Liver (tissue), 9 donors: ENCODE measurements around the gene RASSF6. TPM values are rescaled to one million over a fixed set of nuclear protein-coding genes. Genes with fewer than 3 reads are reported as not detected.

Experiments
- DNase-seq: peaks from one replicate; pipeline ENCODE4 v3.0.0-alpha.2; 2017; ENCODE audit warnings: low spot score
- H3K27ac ChIP-seq, 2 donors: one replicate each; pipeline ENCODE4 v1.7.0; 2013; ENCODE audit warnings: inconsistent platforms in 2 of 2, low read length in 2 of 2, control low read depth in 1 of 2, low read depth in 1 of 2, mild to moderate bottlenecking in 1 of 2
- H3K27me3 ChIP-seq, 4 donors: one replicate each; pipeline versions ENCODE4 v1.6.1 to v1.7.0; 2013; ENCODE audit warnings: low read length in 3 of 4, inconsistent platforms in 1 of 4, mild to moderate bottlenecking in 1 of 4, moderate library complexity in 1 of 4; ENCODE audit not compliant: control insufficient read depth in 4 of 4, insufficient read depth in 4 of 4
- H3K36me3 ChIP-seq, 4 donors: one replicate each; pipeline versions ENCODE4 v1.6.1 to v1.7.0; 2013; ENCODE audit warnings: low read length in 3 of 4, mild to moderate bottlenecking in 3 of 4, low read depth in 1 of 4, moderate library complexity in 1 of 4; ENCODE audit not compliant: control insufficient read depth in 4 of 4, insufficient read depth in 3 of 4
- H3K4me1 ChIP-seq, 4 donors: one replicate each; pipeline versions ENCODE4 v1.6.1 to v1.7.0; 2013; ENCODE audit warnings: low read length in 3 of 4, mild to moderate bottlenecking in 3 of 4, moderate library complexity in 1 of 4; ENCODE audit not compliant: control insufficient read depth in 4 of 4, insufficient read depth in 4 of 4
- H3K4me3 ChIP-seq, 3 donors: one replicate each; pipeline versions ENCODE4 v1.6.1 to v1.7.0; 2013; ENCODE audit warnings: low read length in 3 of 3, control low read depth in 1 of 3, low read depth in 1 of 3, mild to moderate bottlenecking in 1 of 3
- H3K9ac ChIP-seq, 2 donors: one replicate each; pipeline ENCODE4 v1.7.0; 2013; ENCODE audit warnings: low read length in 2 of 2, mild to moderate bottlenecking in 2 of 2, moderate library complexity in 2 of 2, control low read depth in 1 of 2, low read depth in 1 of 2
- H3K9me3 ChIP-seq, 4 donors: one replicate each; pipeline versions ENCODE4 v1.6.1 to v1.7.0; 2013; ENCODE audit warnings: low read length in 3 of 4; ENCODE audit not compliant: control insufficient read depth in 4 of 4
- ATF3 ChIP-seq: IDR thresholded peaks from 2 replicates; pipeline ENCODE4 v1.6.1; 2016; ENCODE audit warnings: antibody characterized with exemption
- CTCF ChIP-seq: fragments of 150-350 bp; IDR thresholded peaks from 2 replicates; pipeline ENCODE4 v1.5.1; 2017; ENCODE audit warnings: improper control_type of control experiment, low read depth, low read length; ENCODE audit not compliant: missing input control
- EGR1 ChIP-seq, 2 donors: IDR thresholded peaks; 2 replicates each; pipeline ENCODE4 v1.6.1; 2016 to 2018; ENCODE audit warnings: antibody characterized with exemption in 2 of 2, low read depth in 2 of 2
- FOXA1 ChIP-seq: IDR thresholded peaks from 2 replicates; pipeline ENCODE4 v1.6.1; 2016; ENCODE audit warnings: antibody characterized with exemption
- FOXA2 ChIP-seq: IDR thresholded peaks from 2 replicates; pipeline ENCODE4 v1.6.1; 2016; ENCODE audit warnings: antibody characterized with exemption
- GABPA ChIP-seq, 2 donors: IDR thresholded peaks in 1 of 2; conservative IDR thresholded peaks in 1 of 2; 2 replicates each; pipeline ENCODE4 v1.6.1; 2016; ENCODE audit warnings: antibody characterized with exemption in 2 of 2, mild to moderate bottlenecking in 1 of 2, moderate library complexity in 1 of 2
- HNF4A ChIP-seq, 2 donors: conservative IDR thresholded peaks; 2 replicates each; pipeline ENCODE4 v1.6.1; 2016; ENCODE audit warnings: antibody characterized with exemption in 2 of 2, mild to moderate bottlenecking in 2 of 2
- HNF4G ChIP-seq: IDR thresholded peaks from 2 replicates; pipeline ENCODE4 v1.6.1; 2016; ENCODE audit warnings: antibody characterized with exemption
- JUND ChIP-seq, 2 donors: IDR thresholded peaks; 2 replicates each; pipeline ENCODE4 v1.6.1; 2016; ENCODE audit warnings: antibody characterized with exemption in 2 of 2
- MAX ChIP-seq: IDR thresholded peaks from 2 replicates; pipeline ENCODE4 v1.6.1; 2016; ENCODE audit warnings: antibody characterized with exemption
- NR2F2 ChIP-seq: IDR thresholded peaks from 2 replicates; pipeline ENCODE4 v1.6.1; 2016; ENCODE audit warnings: antibody characterized with exemption
- RAD21 ChIP-seq, 2 donors: IDR thresholded peaks; 2 replicates each; pipeline ENCODE4 v1.6.1; 2016; ENCODE audit warnings: antibody characterized with exemption in 2 of 2, mild to moderate bottlenecking in 2 of 2
- REST ChIP-seq: IDR thresholded peaks from 2 replicates; pipeline ENCODE4 v1.6.1; 2016; ENCODE audit warnings: antibody characterized with exemption, mild to moderate bottlenecking
- RXRA ChIP-seq, 2 donors: IDR thresholded peaks; 2 replicates each; pipeline ENCODE4 v1.6.1; 2017 to 2018; ENCODE audit warnings: antibody characterized with exemption in 2 of 2, mild to moderate bottlenecking in 1 of 2
- SP1 ChIP-seq: IDR thresholded peaks from 2 replicates; pipeline ENCODE4 v1.6.1; 2018; ENCODE audit warnings: antibody characterized with exemption, mild to moderate bottlenecking
- TAF1 ChIP-seq: conservative IDR thresholded peaks from 2 replicates; pipeline ENCODE4 v1.6.1; 2016; ENCODE audit warnings: antibody characterized with exemption, mild to moderate bottlenecking
- YY1 ChIP-seq: IDR thresholded peaks from 2 replicates; pipeline ENCODE4 v1.6.1; 2016; ENCODE audit warnings: antibody characterized with exemption, mild to moderate bottlenecking
- ZBTB33 ChIP-seq: IDR thresholded peaks from 2 replicates; pipeline ENCODE4 v1.6.1; 2016; ENCODE audit warnings: antibody characterized with exemption
- WGBS: extraction: QIAGEN DNeasy Blood & Tissue Kit; methylation state at CpG from one replicate; pipeline ENCODE4 v1.1.7; 2013; 5-methylcytosine and 5-hydroxymethylcytosine counted together
- polyA plus RNA-seq, 2 donors: library from polyadenylated mRNA; stranded (reverse) in 1 of 2; unstranded in 1 of 2; fragments of 200-250 nt in 1 of 2; fragments of >200 nt in 1 of 2; fragmentation: Nextera tagmentation in 1 of 2; extraction: Ambion mirVana in 1 of 2; gene quantifications; one replicate each; pipeline versions ENCODE4 v1.2.1 to v1.2.3, GENCODE V29; 2013 to 2015
- total RNA-seq, 2 donors: library from RNA; depleted of rRNA; stranded (reverse); fragments of >200 nt; gene quantifications; one replicate each; pipeline ENCODE4 v1.2.3, GENCODE V29; 2014
- donor health status: healthy.
- donor health status: healthy.
- donor health status: healthy.
- donor health status: healthy.
- donor health status: healthy.

The RASSF6 gene
- total and polyA plus RNA-seq, 4 donors: 0.08 to 0.38 (median 0.12) TPM

- Histone ChIP-seq H3K27ac (no peak overlapping the region), H3K4me3 (no peak overlapping the region), H3K4me1 (peaks cover 0 to 3% (median 0%) of the 10 kb centered on the region in 4 donors), H3K9ac (no peak overlapping the region), H3K36me3 (peaks cover 1 to 31% (median 19%) of the 10 kb centered on the region in 4 donors), H3K9me3 (no peaks in the 10 kb centered on the region), H3K27me3 (no peaks in the 10 kb centered on the region)
- 87% methylated on average over 2 of the region's 2 CpGs for WGBS
- TF ChIP-seq ZBTB33 (peak; percentile 15), HNF4A (conservative IDR thresholded peaks at IDR 0.05) (no peak)
- DNase-seq: no peak
Observed at GRCh38 chr4:73538162-73538561, 82.1 kb downstream of the RASSF6 start.

GRCh38 chr4:73533515-73534422 is 86.5 kb downstream of the RASSF6 start:
- no peak overlapping the region for H3K4me3 ChIP-seq
- H3K9ac ChIP-seq: no peak overlapping the region
- no peak overlapping the region for H3K27ac ChIP-seq
- H3K9me3 ChIP-seq: no peaks in the 10 kb centered on the region
- H3K27me3 ChIP-seq: no peaks in the 10 kb centered on the region
- 59% methylated on average over 2 of the region's 2 CpGs for WGBS
- peaks cover 1 to 51% (median 19%) of the 10 kb centered on the region in 4 donors for H3K36me3 ChIP-seq
- DNase-seq: no peak
- H3K4me1 ChIP-seq: peaks cover 0 to 11% (median 3%) of the 10 kb centered on the region in 4 donors
- TF ChIP-seq ZBTB33 (no peak), GABPA (IDR thresholded peaks at IDR 0.05 in 1 of 2, conservative IDR thresholded peaks at IDR 0.05 in 1 of 2) (no peak), CTCF (no peak), MAX (no peak), TAF1 (no peak), FOXA1 (no peak), NR2F2 (no peak), HNF4G (no peak), FOXA2 (no peak), ATF3 (no peak), SP1 (peak; percentile 16), EGR1 (IDR thresholded peaks at IDR 0.05; ENCODE audit: low read depth in 2 of 2) (no peak), YY1 (no peak), RAD21 (IDR thresholded peaks at IDR 0.05) (no peak), HNF4A (conservative IDR thresholded peaks at IDR 0.05) (peak; percentile 42 to 58), RXRA (IDR thresholded peaks at IDR 0.05) (peak in 1 of 2 donors; percentile 17), JUND (IDR thresholded peaks at IDR 0.05) (peak in 1 of 2 donors; percentile 37), REST (no peak)
